H9 (cell line): ENCODE data around the gene TMTC1. TPM values are rescaled to one million over a fixed set of nuclear protein-coding genes. Genes with fewer than 3 reads are reported as not detected.

Experiments
- DNase-seq: peaks from one replicate; pipeline ENCODE4 v3.0.0-alpha.2; 2017
- H2AFZ ChIP-seq: one replicate; pipeline ENCODE4 v1.6.1; 2013; ENCODE audit warnings: mild to moderate bottlenecking, low read length, control low read depth, moderate library complexity
- H2AK5ac ChIP-seq: 2 replicates; pipeline ENCODE4 v1.6.1; 2013; ENCODE audit warnings: low read length, control low read depth, mixed read lengths; ENCODE audit not compliant: insufficient read length
- H2BK120ac ChIP-seq: one replicate; pipeline ENCODE4 v1.6.1; 2013; ENCODE audit warnings: low read depth, mild to moderate bottlenecking, low read length, control low read depth, inconsistent platforms; ENCODE audit not compliant: poor library complexity, severe bottlenecking
- H2BK12ac ChIP-seq: 2 replicates; pipeline ENCODE4 v1.6.1; 2013; ENCODE audit warnings: low read length, control low read depth, mixed read lengths, low read depth; ENCODE audit not compliant: insufficient read length
- H2BK15ac ChIP-seq: 2 replicates; pipeline ENCODE4 v1.6.1; 2013; ENCODE audit warnings: low read depth, low read length, control low read depth
- H2BK20ac ChIP-seq: one replicate; pipeline ENCODE4 v1.6.1; 2013; ENCODE audit warnings: low read depth, mild to moderate bottlenecking, low read length, control low read depth, inconsistent platforms; ENCODE audit not compliant: poor library complexity, severe bottlenecking
- H2BK5ac ChIP-seq: 2 replicates; pipeline ENCODE4 v1.6.1; 2013; ENCODE audit warnings: low read length, control low read depth, mixed read lengths; ENCODE audit not compliant: insufficient read length
- H3K14ac ChIP-seq: 2 replicates; pipeline ENCODE4 v1.6.1; 2013; ENCODE audit warnings: low read length, control low read depth; ENCODE audit not compliant: insufficient read depth
- H3K18ac ChIP-seq: 2 replicates; pipeline ENCODE4 v1.6.1; 2013; ENCODE audit warnings: low read depth, mild to moderate bottlenecking, mixed read lengths, low read length, control low read depth; ENCODE audit not compliant: insufficient read length
- H3K23ac ChIP-seq: 2 replicates; pipeline ENCODE4 v1.6.1; 2013; ENCODE audit warnings: low read length, control low read depth, mixed read lengths, low read depth; ENCODE audit not compliant: insufficient read length
- H3K23me2 ChIP-seq: 2 replicates; pipeline ENCODE4 v1.6.1; 2013; ENCODE audit warnings: low read depth, mild to moderate bottlenecking, mixed read lengths, low read length, control low read depth; ENCODE audit not compliant: insufficient read length, poor library complexity, severe bottlenecking
- H3K27ac ChIP-seq: 2 replicates; pipeline ENCODE4 v1.5.1; 2013; ENCODE audit warnings: low read length, control low read depth, mixed read lengths, low read depth; ENCODE audit not compliant: insufficient read length
- H3K27me3 ChIP-seq: 2 replicates; pipeline ENCODE4 v1.6.1; 2013; ENCODE audit warnings: low read length, control low read depth, inconsistent platforms; ENCODE audit not compliant: insufficient read depth
- H3K4ac ChIP-seq: 2 replicates; pipeline ENCODE4 v1.6.1; 2013; ENCODE audit warnings: low read depth, mild to moderate bottlenecking, control low read depth, inconsistent platforms, low read length, moderate library complexity
- H3K4me1 ChIP-seq: 2 replicates; pipeline ENCODE4 v1.6.1; 2013; ENCODE audit warnings: low read length, control low read depth, inconsistent platforms; ENCODE audit not compliant: insufficient read depth
- H3K4me2 ChIP-seq: 2 replicates; pipeline ENCODE4 v1.6.1; 2013; ENCODE audit warnings: low read length, control low read depth, mixed read lengths; ENCODE audit not compliant: insufficient read length, insufficient read depth
- H3K56ac ChIP-seq: 2 replicates; pipeline ENCODE4 v1.6.1; 2013; ENCODE audit warnings: low read depth, mild to moderate bottlenecking, mixed read lengths, low read length, control low read depth; ENCODE audit not compliant: insufficient read length
- H3K79me1 ChIP-seq: 2 replicates; pipeline ENCODE4 v1.6.1; 2013; ENCODE audit warnings: low read depth, mild to moderate bottlenecking, moderate library complexity, low read length, control low read depth, inconsistent platforms; ENCODE audit not compliant: insufficient read depth, poor library complexity, severe bottlenecking
- H3K79me2 ChIP-seq: 2 replicates; pipeline ENCODE4 v1.6.1; 2013; ENCODE audit warnings: low read length, control low read depth, inconsistent platforms; ENCODE audit not compliant: insufficient read depth
- H3K9ac ChIP-seq: 2 replicates; pipeline ENCODE4 v1.6.1; 2013; ENCODE audit warnings: low read length, control low read depth, mixed read lengths; ENCODE audit not compliant: insufficient read length; ENCODE audit errors: extremely low read depth
- H3K9me3 ChIP-seq: one replicate; pipeline ENCODE4 v1.6.1; 2013; ENCODE audit warnings: low read depth, low read length, inconsistent platforms; ENCODE audit not compliant: control insufficient read depth
- H3T11ph ChIP-seq: one replicate; pipeline ENCODE4 v1.6.1; 2013; ENCODE audit warnings: mild to moderate bottlenecking, low read length, control low read depth, inconsistent platforms
- H4K20me1 ChIP-seq: one replicate; pipeline ENCODE4 v1.6.1; 2013; ENCODE audit not compliant: control insufficient read depth, insufficient read length, insufficient read depth
- H4K5ac ChIP-seq: 2 replicates; pipeline ENCODE4 v1.6.1; 2013; ENCODE audit warnings: low read depth, mild to moderate bottlenecking, mixed read lengths, low read length, control low read depth; ENCODE audit not compliant: insufficient read length
- H4K8ac ChIP-seq: replicated peaks from 2 replicates; pipeline ENCODE4 v1.6.1; 2013; ENCODE audit warnings: low read length, control low read depth, mixed read lengths, low read depth; ENCODE audit not compliant: insufficient read length
- H4K91ac ChIP-seq: 2 replicates; pipeline ENCODE4 v1.6.1; 2013; ENCODE audit warnings: low read depth, mild to moderate bottlenecking, moderate library complexity, mixed read lengths, low read length, control low read depth; ENCODE audit not compliant: insufficient read length
- H3K27ac Mint-ChIP-seq, 3 experiments: 2 replicates in 2 of 3; 3 replicates in 1 of 3; pipeline ENCODE4 v1.8.0; 2020 to 2021; ENCODE audit warnings: mixed read lengths in 3 of 3, mild to moderate bottlenecking in 1 of 3, moderate library complexity in 1 of 3
- H3K27me3 Mint-ChIP-seq: 2 replicates; pipeline ENCODE4 v1.8.0; 2021; ENCODE audit warnings: low read depth, mild to moderate bottlenecking, moderate library complexity, mixed read lengths
- H3K36me3 Mint-ChIP-seq, 3 experiments: 2 replicates in 2 of 3; 3 replicates in 1 of 3; pipeline ENCODE4 v1.8.0; 2020 to 2021; ENCODE audit warnings: low read depth in 3 of 3, mixed read lengths in 3 of 3; ENCODE audit not compliant: insufficient read depth in 1 of 3
- H3K4me1 Mint-ChIP-seq, 2 experiments: 2 replicates each; pipeline ENCODE4 v1.8.0; 2020; ENCODE audit warnings: mixed read lengths in 2 of 2
- H3K4me3 Mint-ChIP-seq, 2 experiments: 2 replicates in 1 of 2; 3 replicates in 1 of 2; pipeline ENCODE4 v1.8.0; 2020 to 2021; ENCODE audit warnings: mild to moderate bottlenecking in 2 of 2, mixed read lengths in 2 of 2, moderate library complexity in 1 of 2
- H3K9me3 Mint-ChIP-seq, 2 experiments: 2 replicates in 1 of 2; 3 replicates in 1 of 2; pipeline ENCODE4 v1.8.0; 2020; ENCODE audit warnings: mild to moderate bottlenecking in 2 of 2, mixed read lengths in 2 of 2, moderate library complexity in 1 of 2
- total RNA-seq: library from RNA; stranded (reverse); gene quantifications from 2 replicates; pipeline ENCODE4 v1.2.1, GENCODE V29; 2021
- TF ChIP-seq, protein P1 (sequence below): fragments of 200-600 bp; sonication (generic); conservative IDR thresholded peaks from 3 replicates; pipeline ENCODE4 v1.8.0; 2021; ENCODE audit warnings: antibody characterized with exemption, mild to moderate bottlenecking

TMTC1 gene
- total RNA-seq, 1 experiment from 2014 or later = 16.1 TPM

DNA sequence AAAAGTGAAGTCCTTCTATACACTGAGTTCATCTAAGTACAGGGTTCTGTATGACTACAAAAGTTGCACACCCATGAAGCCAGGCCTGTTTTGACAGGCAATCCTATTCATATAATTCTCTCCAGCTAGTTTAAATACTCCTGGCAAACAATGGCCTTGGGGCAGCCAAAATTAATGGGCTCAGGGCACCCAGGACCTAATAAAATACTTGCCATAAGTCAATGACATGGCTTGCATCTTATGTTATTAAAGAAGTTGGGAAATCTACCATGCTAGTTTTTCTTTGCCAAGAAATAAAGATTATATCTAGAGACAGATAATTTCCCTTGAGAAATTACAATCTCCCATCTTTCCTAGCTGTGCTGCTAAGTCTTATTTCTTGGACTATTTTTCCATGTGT is 11.1 kb upstream of the TMTC1 start:
- Histone ChIP-seq H3K4me1 (0 out of 2 replicates have a peak, but pooled peaks cover 3% of the 10 kb centered on the region), H3K79me1 (no peaks in the 10 kb centered on the region)
- no peak overlapping the region; a peak in 1 of 7 replicates for H3K27ac Mint-ChIP-seq

More for the DNA sequence above, 11.1 kb upstream of the TMTC1 start:
- Histone ChIP-seq H3K23me2 (no peaks in the 10 kb centered on the region), H2BK5ac (no peak overlapping the region), H3K27ac (no peak overlapping the region), H3K9me3 (peaks cover 27% of the 10 kb centered on the region), H4K5ac (no peak overlapping the region), H2AK5ac (no peak overlapping the region), H4K20me1 (no peaks in the 10 kb centered on the region), H3K18ac (no peak overlapping the region), H3K4ac (no peak overlapping the region), H3K23ac (no peak overlapping the region), H3K56ac (no peak overlapping the region), H2BK15ac (no peak overlapping the region), H3K79me2 (no peaks in the 10 kb centered on the region), H3T11ph (no peak overlapping the region), H4K8ac (no peak overlapping the region), H3K27me3 (no peaks in the 10 kb centered on the region), H4K91ac (no peak overlapping the region), H2BK120ac (no peak overlapping the region), H3K4me2 (no peak overlapping the region), H2BK20ac (no peak overlapping the region), H2AFZ (no peak overlapping the region), H3K9ac (no peak overlapping the region), H2BK12ac (no peak overlapping the region), H3K14ac (no peak overlapping the region)
- Mint-ChIP-seq H3K4me1 (peaks cover 36 to 44% of the 10 kb centered on the region in 2 experiments), H3K27me3 (no peaks in the 10 kb centered on the region), H3K9me3 (peaks cover 3 to 7% of the 10 kb centered on the region in 2 experiments; a peak in 4 of 5 replicates), H3K36me3 (peaks cover 0 to 2% (median 0%) of the 10 kb centered on the region in 3 experiments; a peak in 1 of 7 replicates), H3K4me3 (no peak overlapping the region)
- DNase-seq = no peak
- TF ChIP-seq, protein P1, sequence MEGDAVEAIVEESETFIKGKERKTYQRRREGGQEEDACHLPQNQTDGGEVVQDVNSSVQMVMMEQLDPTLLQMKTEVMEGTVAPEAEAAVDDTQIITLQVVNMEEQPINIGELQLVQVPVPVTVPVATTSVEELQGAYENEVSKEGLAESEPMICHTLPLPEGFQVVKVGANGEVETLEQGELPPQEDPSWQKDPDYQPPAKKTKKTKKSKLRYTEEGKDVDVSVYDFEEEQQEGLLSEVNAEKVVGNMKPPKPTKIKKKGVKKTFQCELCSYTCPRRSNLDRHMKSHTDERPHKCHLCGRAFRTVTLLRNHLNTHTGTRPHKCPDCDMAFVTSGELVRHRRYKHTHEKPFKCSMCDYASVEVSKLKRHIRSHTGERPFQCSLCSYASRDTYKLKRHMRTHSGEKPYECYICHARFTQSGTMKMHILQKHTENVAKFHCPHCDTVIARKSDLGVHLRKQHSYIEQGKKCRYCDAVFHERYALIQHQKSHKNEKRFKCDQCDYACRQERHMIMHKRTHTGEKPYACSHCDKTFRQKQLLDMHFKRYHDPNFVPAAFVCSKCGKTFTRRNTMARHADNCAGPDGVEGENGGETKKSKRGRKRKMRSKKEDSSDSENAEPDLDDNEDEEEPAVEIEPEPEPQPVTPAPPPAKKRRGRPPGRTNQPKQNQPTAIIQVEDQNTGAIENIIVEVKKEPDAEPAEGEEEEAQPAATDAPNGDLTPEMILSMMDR = no peak
